ENCODE data around the gene MPV17L. TPM values are rescaled to one million over a fixed set of nuclear protein-coding genes. Genes with fewer than 3 reads are reported as not detected.
"Not testable (repeated sequence)": the region's sequence is repeated elsewhere in the genome, so short reads cannot be mapped to it uniquely, and the experiment has no call there.

Gene MPV17L
- total RNA-seq, 1 donor from 2014 or later = 0.34 TPM

DNA sequence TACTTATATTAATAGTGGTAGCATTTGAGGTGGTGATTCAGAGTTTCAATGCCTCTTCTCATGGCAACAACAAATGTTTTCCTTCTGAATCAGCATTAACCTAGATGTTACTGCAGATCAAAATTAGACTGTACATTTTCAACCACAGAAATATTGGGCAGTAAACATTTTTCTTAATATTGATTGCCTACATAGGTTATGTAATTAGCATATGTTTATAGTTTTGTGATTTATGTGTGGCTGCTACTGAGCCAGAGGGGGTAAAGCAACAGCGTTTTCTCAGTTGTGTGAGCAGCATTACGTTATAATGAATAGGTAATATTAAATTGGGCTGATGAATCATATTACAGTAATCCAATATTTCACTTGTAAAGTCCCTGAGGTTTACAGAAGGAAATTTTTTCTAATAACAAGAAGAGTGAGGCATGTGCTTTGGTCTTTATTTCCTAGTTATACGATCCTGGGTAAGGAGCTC is 20.0 kb downstream of the MPV17L start:
- no peak for DNase-seq

DNA sequence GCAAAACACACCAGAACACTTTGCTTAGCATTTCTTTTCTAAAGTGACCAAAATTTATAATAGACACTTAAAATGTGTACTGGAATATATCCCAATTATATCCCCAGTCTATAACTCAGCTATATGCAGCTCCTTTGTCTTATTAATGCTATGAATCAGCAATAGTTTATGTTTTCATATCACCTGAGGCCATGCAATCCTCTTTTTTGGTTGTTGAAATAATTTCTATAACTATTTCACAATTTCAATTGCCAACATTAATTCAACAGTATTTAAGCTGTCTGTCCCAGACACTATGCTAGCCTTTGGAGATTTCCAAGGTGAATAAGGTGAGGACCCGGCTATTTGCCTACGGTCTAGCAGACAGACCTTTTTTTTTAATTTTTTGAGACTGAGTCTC is 21.6 kb downstream of the MPV17L start:
- DNase-seq = no peak

- no peak for DNase-seq
Observed at GRCh38 chr16:15418206-15418605, 22.7 kb downstream of the MPV17L start.

DNA sequence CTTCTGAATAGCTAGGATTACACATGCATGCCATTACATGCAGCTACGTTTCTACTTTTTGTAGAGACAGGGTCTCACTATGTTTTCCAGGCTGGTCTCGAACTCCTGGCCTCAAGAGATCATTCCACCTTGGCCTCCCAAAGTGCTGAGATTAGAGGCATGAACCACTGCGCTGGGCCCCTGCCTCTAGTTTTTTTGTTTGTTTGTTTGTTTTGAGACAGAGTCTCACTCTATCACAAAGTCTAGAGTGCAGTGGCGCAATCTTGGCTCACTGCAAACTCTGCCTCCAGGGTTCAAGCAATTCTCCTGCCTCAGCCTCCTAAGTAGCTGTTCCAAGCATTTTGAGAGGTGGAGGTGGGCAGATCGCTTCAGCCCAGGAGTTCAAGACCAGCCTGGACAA is 26.1 kb downstream of the MPV17L start:
- DNase-seq = not testable (repeated sequence)

GRCh38 chr16:15422222-15422621 is 26.7 kb downstream of the MPV17L start:
- no peak for DNase-seq

DNA sequence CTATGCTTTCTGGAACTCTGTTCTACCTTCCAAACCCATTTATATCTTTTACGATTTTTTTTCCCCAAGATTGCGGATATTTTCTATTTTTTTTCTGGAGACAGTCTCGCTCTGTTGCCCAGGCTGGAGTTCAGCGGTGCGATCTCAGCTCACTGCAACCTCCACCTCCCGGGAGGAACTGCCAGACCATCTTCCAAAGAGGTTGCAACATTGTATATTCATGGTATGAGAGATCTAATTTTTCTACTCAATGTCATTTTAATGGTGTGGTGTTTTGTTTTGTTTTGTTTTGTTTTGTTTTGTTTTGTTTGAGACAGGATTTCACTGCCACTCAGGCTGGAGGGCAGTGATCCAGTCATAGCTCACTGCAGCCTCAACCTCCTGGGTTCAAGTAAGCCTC is 30.3 kb downstream of the MPV17L start:
- DNase-seq = no peak

GRCh38 chr16:15426796-15427195 is 31.2 kb downstream of the MPV17L start:
- no peak for DNase-seq

GRCh38 chr16:15427648-15428239 is 32.2 kb downstream of the MPV17L start:
- peak; percentile 85 for DNase-seq

DNA sequence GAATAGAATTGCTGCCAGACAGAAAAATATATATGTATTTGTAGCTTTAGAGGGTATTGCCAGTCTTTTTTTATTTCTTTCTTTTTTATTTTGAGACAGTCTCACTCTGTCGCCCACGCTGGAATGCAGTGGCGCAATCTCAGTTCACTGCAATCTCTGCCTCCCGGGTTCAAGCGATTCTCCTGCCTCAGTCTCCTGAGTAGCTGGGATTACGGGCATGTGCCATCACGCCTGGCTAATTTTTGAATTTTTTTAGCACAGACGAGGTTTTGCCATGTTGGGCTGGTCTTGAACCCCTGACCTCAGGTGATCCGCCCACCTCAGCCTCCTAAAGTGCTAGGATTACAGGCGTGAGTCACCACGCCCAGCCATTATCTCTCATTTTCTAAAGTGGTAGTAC is 35.3 kb downstream of the MPV17L start:
- DNase-seq = not testable (repeated sequence)

- DNase-seq = no peak
Observed at GRCh38 chr16:15434079-15434424, 38.5 kb downstream of the MPV17L start.

DNA sequence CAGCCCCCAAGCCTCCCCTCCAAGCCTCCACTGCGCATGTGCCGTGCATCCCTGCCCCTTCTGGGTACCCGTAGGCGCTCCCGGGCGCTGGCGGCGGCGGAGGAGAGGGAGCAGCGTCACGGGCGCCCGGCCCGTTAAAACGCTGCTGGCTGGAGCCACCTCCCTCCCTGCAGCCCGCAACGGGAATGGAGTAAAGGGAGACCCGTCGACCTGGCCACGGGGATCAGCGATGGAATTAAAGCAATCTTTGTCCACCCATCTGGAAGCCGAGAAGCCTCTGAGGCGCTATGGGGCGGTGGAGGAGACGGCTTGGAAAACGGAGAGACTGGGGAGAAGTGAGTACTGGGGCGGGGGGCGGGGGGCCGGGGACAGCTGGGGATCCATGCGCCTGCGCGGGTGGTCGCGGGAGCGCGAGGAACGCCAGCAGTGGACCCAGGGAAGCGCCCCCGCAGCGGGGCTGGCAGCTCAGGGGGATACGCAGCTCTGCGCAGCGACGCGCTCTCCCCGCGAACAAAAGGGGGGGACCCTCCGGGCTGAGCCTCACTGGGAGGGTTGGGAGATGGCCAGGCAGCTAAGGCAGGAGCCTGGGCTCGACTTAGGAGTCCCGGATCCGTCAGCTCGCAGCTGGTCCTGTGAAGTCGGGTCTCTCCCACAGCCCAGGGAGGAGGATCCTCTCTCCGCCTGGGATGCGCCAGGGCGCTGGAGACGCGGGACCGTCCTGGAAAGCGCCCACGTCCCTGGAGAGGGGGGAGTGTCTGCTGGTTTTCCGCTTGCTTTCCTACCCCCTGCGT is 39.1 kb downstream of the MPV17L start, which contains the start of gene BMERB1:
Gene BMERB1, plus strand, starts transcription at position 164 of the 791 bp plus-strand sequence. Its CDS starts 66 bp downstream, at position 230.
- peak; percentile 74 for DNase-seq

- no peak for DNase-seq
Observed at GRCh38 chr16:15435216-15435864, 39.8 kb downstream of the MPV17L start.

GRCh38 chr16:15439102-15439501 is 43.5 kb downstream of the MPV17L start:
- DNase-seq = no peak

DNA sequence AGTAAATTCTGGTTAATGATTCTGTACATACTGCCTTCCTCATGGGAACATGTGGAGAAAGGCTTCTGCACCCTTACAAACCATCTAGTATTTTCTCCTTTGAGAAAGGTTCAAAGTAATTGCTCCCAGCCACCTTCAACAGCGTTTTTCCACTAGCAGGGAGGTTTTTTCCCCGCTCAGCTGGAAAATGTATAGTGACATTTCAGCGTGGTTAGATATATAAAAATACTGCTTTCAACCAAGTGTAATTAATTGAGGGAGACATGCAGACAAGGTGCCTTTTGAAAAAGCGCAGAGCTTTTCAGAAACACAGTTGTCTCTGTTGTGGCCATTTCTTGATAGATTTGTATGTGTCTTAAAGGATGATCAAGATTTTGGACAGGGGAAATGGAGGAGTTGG is 44.0 kb downstream of the MPV17L start:
- no peak for DNase-seq

DNA sequence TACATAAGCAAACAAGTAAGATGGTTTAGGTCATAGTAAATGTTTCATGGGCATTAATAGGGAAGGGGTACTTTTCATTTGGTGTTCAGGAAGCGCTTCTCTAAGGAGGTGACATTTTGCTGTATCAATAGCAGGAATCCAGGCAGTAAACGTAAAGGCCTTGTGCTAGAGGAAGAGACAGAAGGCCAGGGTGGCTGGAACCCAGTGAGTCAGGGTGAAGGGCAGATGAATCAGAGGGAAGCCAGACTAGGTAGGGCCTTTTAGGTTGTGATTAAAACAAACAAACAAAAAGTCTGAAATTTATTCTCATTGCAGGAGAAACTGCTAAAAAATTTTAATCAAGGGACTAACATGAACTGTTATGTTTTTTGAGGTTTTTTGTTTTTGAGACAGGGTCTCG is 45.3 kb downstream of the MPV17L start:
- peak; percentile 36 for DNase-seq

GRCh38 chr16:15442140-15442539 is 46.6 kb downstream of the MPV17L start:
- not testable (repeated sequence) for DNase-seq

DNA sequence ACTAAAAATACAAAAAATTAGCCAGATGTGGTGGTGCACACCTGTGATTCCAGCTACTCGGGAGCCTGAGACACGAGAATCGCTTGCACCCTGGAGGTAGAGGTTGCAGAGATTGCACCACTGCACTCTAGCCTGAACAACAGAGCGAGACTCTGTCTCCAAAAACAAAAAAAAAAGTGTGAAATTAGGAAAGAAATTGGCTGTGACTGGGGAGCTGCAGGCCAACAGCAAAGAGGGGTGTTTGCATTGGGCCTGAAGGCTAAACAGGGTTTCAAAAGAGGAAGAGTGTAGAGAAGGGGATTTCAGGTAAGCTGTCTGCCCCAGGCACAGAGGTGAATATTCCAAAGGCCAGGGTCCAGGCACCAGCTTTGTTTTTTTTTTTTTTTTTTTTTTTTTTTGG is 48.2 kb downstream of the MPV17L start:
- DNase-seq = no peak

- no peak for DNase-seq
Observed at GRCh38 chr16:15444264-15444663, 48.7 kb downstream of the MPV17L start.

DNA sequence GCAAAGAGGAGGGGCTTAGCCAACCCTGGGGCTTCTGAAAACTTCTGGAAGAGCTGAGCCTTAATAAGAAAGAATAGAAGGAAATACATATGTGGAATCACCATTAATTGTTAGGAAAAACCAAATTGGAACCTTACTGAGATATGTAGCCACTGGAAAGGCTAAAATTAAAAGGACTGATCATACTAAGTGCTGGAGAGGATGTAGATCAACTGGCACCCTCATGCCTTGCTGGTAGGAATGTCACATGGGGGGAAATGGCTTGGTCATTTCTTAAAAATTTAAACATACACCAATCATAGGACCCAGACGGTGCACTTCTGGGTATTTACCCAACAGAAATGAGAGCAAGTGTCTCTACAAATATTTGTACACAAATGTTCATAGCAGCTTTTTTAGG is 49.9 kb downstream of the MPV17L start:
- no peak for DNase-seq

DNA sequence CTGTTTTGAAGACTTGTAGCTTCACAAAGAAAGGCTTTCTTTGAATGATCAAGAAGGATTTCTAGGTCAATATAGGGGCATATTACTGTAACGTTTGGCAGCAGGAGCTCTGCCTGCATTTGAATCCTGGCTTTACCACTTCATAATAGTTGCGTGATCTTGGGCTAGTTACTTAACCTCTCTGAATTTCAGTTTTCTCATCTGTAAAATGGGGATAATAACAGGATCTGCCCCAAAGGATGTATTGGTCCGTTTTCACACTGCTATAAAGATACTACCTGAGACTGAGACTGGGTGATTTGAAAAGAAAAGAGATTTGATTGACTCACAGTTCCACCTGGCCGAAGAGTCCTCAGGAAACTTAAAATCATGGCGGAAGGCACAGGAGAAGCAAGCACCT is 51.3 kb downstream of the MPV17L start:
- no peak for DNase-seq

DNA sequence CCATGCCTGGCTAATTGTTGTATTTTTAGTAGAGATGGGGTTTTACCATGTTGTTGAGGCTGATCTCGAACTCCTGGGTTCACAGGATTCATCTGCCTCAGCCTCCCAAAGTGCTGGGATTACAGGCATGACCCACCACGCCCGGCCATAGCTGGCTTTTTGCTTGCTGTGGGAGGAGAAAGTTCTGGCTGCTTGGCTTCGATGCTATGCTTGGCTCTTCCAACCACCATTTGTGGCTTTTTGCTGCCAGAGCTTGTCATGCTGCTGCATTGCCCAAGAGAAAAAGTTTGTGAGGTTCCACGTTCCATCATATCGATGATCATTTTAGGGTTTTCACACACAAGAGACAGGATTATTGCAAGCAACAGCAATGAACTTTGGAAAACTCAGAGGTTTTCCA is 55.1 kb downstream of the MPV17L start:
- DNase-seq = no peak

DNA sequence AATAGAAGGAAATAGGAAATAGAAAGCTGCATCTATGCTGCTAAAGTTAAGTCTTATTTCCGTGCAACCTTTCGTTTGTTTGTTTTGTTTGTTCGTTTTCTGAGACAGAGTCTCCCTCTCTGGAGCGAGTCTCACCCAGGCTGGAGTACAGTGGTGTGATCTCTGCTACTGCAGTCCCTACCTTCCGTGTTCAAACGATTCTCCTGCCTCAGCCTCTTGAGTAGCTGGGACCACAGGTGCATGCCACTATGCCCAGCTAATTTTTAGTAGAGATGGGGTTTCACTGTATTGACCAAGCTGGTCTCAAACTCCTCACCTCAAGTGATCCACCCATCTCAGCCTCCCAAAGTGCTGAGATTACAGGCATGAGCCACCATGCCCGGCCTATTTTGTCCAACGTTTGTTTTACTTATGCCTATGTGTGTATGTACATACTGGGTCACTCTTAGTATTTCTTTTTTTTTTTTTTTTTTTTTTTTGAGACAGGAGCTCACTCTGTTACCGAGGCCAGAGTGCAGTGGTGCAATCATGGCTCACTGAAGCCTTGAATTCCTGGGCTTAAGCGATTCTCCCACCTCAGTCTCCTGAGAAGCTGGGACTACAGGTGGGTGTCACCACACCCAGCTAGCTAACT is 55.7 kb downstream of the MPV17L start:
- DNase-seq = no peak

GRCh38 chr16:15452246-15452855 is 56.8 kb downstream of the MPV17L start:
- no peak for DNase-seq
